Trophoblast cell (in vitro differentiated cells and primary cell): ENCODE results near the gene SMPD3.

Experiments used
- DNase-seq, 2 donors: peaks; one replicate each; pipeline ENCODE4 v3.0.0-alpha.2; 2016
- H2AFZ ChIP-seq: 2 replicates; pipeline ENCODE4 v1.6.1; 2013; ENCODE audit warnings: low read length, moderate library complexity, mild to moderate bottlenecking; ENCODE audit not compliant: insufficient read depth, poor library complexity
- H2AK5ac ChIP-seq: 2 replicates; pipeline ENCODE4 v1.6.1; 2013; ENCODE audit warnings: mild to moderate bottlenecking, low read length
- H2BK120ac ChIP-seq: 2 replicates; pipeline ENCODE4 v1.6.1; 2013; ENCODE audit warnings: low read length, mild to moderate bottlenecking, moderate library complexity; ENCODE audit not compliant: insufficient read depth, poor library complexity
- H2BK12ac ChIP-seq: 2 replicates; pipeline ENCODE4 v1.6.1; 2013; ENCODE audit warnings: mild to moderate bottlenecking, low read length, moderate library complexity
- H2BK5ac ChIP-seq: 2 replicates; pipeline ENCODE4 v1.6.1; 2013; ENCODE audit warnings: low read length, low read depth, moderate library complexity, mild to moderate bottlenecking; ENCODE audit not compliant: poor library complexity
- H3K14ac ChIP-seq: 2 replicates; pipeline ENCODE4 v1.6.1; 2013; ENCODE audit warnings: mild to moderate bottlenecking, low read length
- H3K18ac ChIP-seq: 2 replicates; pipeline ENCODE4 v1.6.1; 2013; ENCODE audit warnings: mild to moderate bottlenecking, low read length
- H3K23ac ChIP-seq: 2 replicates; pipeline ENCODE4 v1.6.1; 2013; ENCODE audit warnings: low read length
- H3K27ac ChIP-seq: 2 replicates; pipeline ENCODE4 v1.5.1; 2013; ENCODE audit warnings: low read depth, mild to moderate bottlenecking, inconsistent platforms, low read length, moderate library complexity
- H3K27me3 ChIP-seq: 2 replicates; pipeline ENCODE4 v1.6.1; 2013; ENCODE audit warnings: inconsistent platforms, mild to moderate bottlenecking, low read length, moderate library complexity; ENCODE audit not compliant: insufficient read depth
- H3K36me3 ChIP-seq, 2 experiments: 1 replicate in 1 of 2; 2 replicates in 1 of 2; pipeline ENCODE4 v1.6.1; 2013; ENCODE audit warnings: low read length in 2 of 2, mild to moderate bottlenecking in 2 of 2, moderate library complexity in 1 of 2; ENCODE audit not compliant: insufficient read depth in 2 of 2, control insufficient read depth in 1 of 2
- H3K4ac ChIP-seq: 2 replicates; pipeline ENCODE4 v1.6.1; 2013; ENCODE audit warnings: low read depth, mild to moderate bottlenecking, low read length, moderate library complexity
- H3K4me1 ChIP-seq, 2 experiments: 1 replicate in 1 of 2; 2 replicates in 1 of 2; pipeline ENCODE4 v1.6.1; 2013; ENCODE audit warnings: low read length in 2 of 2, mild to moderate bottlenecking in 2 of 2, moderate library complexity in 1 of 2; ENCODE audit not compliant: insufficient read depth in 2 of 2, control insufficient read depth in 1 of 2
- H3K4me2 ChIP-seq: 2 replicates; pipeline ENCODE4 v1.6.1; 2013; ENCODE audit warnings: inconsistent platforms, mild to moderate bottlenecking, low read length, moderate library complexity
- H3K4me3 ChIP-seq: 2 replicates; pipeline ENCODE4 v1.5.1; 2013; ENCODE audit warnings: mild to moderate bottlenecking, low read depth, low read length, inconsistent platforms
- H3K79me1 ChIP-seq: one replicate; pipeline ENCODE4 v1.6.1; 2013; ENCODE audit warnings: low read length
- H3K79me2 ChIP-seq: 2 replicates; pipeline ENCODE4 v1.6.1; 2013; ENCODE audit warnings: low read length, mild to moderate bottlenecking; ENCODE audit not compliant: control insufficient read depth, insufficient read depth, poor library complexity
- H3K9ac ChIP-seq: 2 replicates; pipeline ENCODE4 v1.6.1; 2013; ENCODE audit warnings: mild to moderate bottlenecking, low read length
- H3K9me3 ChIP-seq: 2 replicates; pipeline ENCODE4 v1.6.1; 2013; ENCODE audit warnings: low read depth, mild to moderate bottlenecking, control low read depth, inconsistent platforms, low read length; ENCODE audit not compliant: insufficient read depth
- H4K12ac ChIP-seq: 2 replicates; pipeline ENCODE4 v1.6.1; 2013; ENCODE audit warnings: low read depth, mild to moderate bottlenecking, low read length, moderate library complexity
- H4K8ac ChIP-seq: 2 replicates; pipeline ENCODE4 v1.6.1; 2013; ENCODE audit warnings: low read depth, mild to moderate bottlenecking, low read length, moderate library complexity
- H4K91ac ChIP-seq: one replicate; pipeline ENCODE4 v1.6.1; 2013; ENCODE audit warnings: low read depth, mild to moderate bottlenecking, low read length, moderate library complexity
- WGBS: extraction: QIAGEN DNeasy Blood & Tissue Kit; methylation state at CpG from one replicate; pipeline ENCODE4 v1.1.7; 2013; ENCODE audit warnings: missing lambda C conversion rate; ENCODE audit not compliant: insufficient read length, insufficient coverage; ENCODE audit errors: extremely low coverage; 5-methylcytosine and 5-hydroxymethylcytosine counted together

The SMPD3 gene

DNA sequence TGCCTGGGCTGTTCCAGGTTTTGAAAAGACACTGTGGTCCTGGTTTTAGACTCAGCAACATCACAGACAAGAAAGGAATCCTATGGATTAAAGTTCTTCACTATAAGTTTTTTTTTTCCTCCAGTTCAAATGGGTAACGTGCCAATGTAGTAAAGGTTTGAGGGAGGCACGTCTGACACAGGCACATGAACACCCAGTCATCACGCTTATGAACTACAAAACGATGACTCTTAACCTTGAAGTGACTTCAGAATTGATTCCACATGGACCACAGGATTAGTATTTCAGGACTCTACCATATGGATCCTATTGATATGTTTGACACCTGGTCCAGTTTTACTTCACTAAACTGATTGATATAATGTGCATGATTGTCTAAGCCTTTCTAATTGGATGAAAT lies 135.2 kb downstream of the SMPD3 start:
- Histone ChIP-seq H4K12ac (no peak overlapping the region), H3K4ac (no peak overlapping the region), H3K9ac (no peak overlapping the region), H3K14ac (no peak overlapping the region), H3K27ac (no peak overlapping the region), H3K79me2 (peaks cover 10% of the 10 kb centered on the region), H3K4me2 (no peak overlapping the region), H3K27me3 (no peaks in the 10 kb centered on the region), H3K79me1 (peaks cover 6% of the 10 kb centered on the region), H2BK5ac (no peak overlapping the region), H4K91ac (no peak overlapping the region), H3K36me3 (peaks cover 11 to 15% of the 10 kb centered on the region in 2 experiments), H3K4me3 (no peak overlapping the region), H3K18ac (no peak overlapping the region), H2BK12ac (no peak overlapping the region), H3K4me1 (peaks cover 0 to 7% of the 10 kb centered on the region in 2 experiments), H4K8ac (no peak overlapping the region), H3K23ac (no peak overlapping the region), H2BK120ac (no peak overlapping the region), H3K9me3 (no peaks in the 10 kb centered on the region), H2AK5ac (no peak overlapping the region), H2AFZ (no peak overlapping the region)
- WGBS, result no CpG with 5 or more reads among the region's 4 CpGs
- no peak for DNase-seq

DNA sequence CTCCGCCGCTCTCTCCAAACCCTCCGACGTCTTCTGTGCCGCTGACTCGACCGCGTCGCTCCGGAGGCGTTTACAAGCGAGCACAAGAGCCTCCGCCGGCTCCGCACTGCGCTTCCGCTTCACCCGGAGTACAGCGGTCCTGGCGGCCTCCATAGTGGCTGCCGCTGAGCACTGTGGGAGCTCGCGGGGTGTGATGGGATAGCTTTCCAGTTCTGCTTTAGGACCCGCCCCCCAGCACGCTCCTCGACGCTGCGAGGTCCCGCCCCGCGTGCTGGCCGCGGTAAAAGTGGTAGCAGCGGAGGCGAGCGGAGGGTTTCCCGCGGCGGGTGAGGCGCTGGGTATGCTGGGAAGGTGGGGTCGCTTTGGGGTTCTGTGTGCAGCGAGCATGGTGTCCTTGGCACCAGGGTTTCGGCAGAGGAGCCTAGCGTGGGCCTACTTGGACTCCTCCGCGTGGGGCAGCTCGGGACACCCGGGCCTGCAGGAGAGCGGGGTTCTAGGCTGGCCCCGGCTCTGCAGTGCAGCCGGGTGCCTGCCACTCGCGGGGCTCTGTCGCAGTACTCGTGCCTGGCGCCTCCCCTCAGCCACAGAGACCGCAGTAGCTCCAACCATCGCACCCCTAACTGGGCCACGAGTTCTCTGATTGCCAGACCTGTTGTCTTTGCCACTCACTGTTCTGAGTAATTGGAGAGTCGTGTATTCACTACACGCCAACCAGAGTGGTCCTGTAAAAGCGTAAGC lies 137.4 kb downstream of the SMPD3 start, which contains the start of the genes PRMT7 and SLC7A6OS:
TSS of gene PRMT7 (plus strand) at position 246 of the 738 bp plus-strand sequence. CDS start 4,961 bp downstream, outside the sequence.
TSS of gene SLC7A6OS (minus strand) at position 173 of the 738 bp plus-strand sequence. CDS start at position 153, 20 bp downstream.
- H2AK5ac ChIP-seq, result peak within 1 kb of the TSS; percentile 28
- H3K79me2 ChIP-seq, result peaks cover 10% of the 10 kb centered on the region
- H4K12ac ChIP-seq, result peak within 1 kb of the TSS; percentile 39
- peak within 1 kb of the TSS; percentile 96 for H3K4me3 ChIP-seq
- H3K4me2 ChIP-seq, result peak within 1 kb of the TSS; percentile 67
- no peaks in the 10 kb centered on the region for H3K27me3 ChIP-seq
- peak within 1 kb of the TSS; percentile 61 for H3K18ac ChIP-seq
- H2AFZ ChIP-seq, result peak within 1 kb of the TSS; percentile 58
- H3K23ac ChIP-seq, result no peak within 1 kb of the TSS
- H2BK12ac ChIP-seq, result no peak within 1 kb of the TSS
- H4K91ac ChIP-seq, result peak within 1 kb of the TSS; percentile 44
- no CpG with 5 or more reads among the region's 62 CpGs for WGBS
- peaks cover 17 to 18% of the 10 kb centered on the region in 2 experiments for H3K36me3 ChIP-seq
- peak within 1 kb of the TSS; percentile 75 for H3K14ac ChIP-seq
- H3K4ac ChIP-seq, result peak within 1 kb of the TSS; percentile 13
- H2BK5ac ChIP-seq, result no peak within 1 kb of the TSS
- peak within 1 kb of the TSS; percentile 67 for H2BK120ac ChIP-seq
- no peaks in the 10 kb centered on the region for H3K9me3 ChIP-seq
- H3K79me1 ChIP-seq, result peaks cover 6% of the 10 kb centered on the region
- H3K27ac ChIP-seq, result peak within 1 kb of the TSS; percentile 44
- H4K8ac ChIP-seq, result peak within 1 kb of the TSS; percentile 61
- H3K9ac ChIP-seq, result peak within 1 kb of the TSS; percentile 85
- peak; percentile 87 to 88 for DNase-seq
- H3K4me1 ChIP-seq, result peaks cover 0 to 7% of the 10 kb centered on the region in 2 experiments

DNA sequence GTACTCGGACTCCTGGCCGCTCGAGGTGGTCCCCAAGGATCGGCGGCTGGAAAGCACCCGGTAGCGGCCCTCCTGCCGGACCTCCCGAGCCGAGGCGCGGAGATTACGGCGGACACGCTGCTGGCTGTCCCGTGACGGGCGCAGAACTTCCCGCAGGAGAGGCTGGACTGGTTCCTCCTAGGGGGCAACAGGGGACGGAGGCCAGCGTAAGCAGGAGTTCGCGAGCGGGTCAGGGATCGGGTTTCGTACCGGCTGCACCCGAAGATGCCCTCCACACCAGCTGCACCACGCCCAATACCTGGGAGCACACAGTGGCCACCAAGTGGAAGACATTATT lies 137.9 kb downstream of the SMPD3 start:
- peak overlapping the region; percentile 18 for H3K14ac ChIP-seq
- H3K9ac ChIP-seq, result peak overlapping the region; percentile 79
- peak overlapping the region; percentile 8 for H2AFZ ChIP-seq
- no CpG with 5 or more reads among the region's 29 CpGs for WGBS
- H2AK5ac ChIP-seq, result peak overlapping the region; percentile 28
- H3K27ac ChIP-seq, result peak overlapping the region; percentile 44
- DNase-seq, result peak in 1 of 2 donors; percentile 47
- H3K4ac ChIP-seq, result peak overlapping the region; percentile 0
- H2BK120ac ChIP-seq, result peak overlapping the region; percentile 9
- peaks cover 0 to 7% of the 10 kb centered on the region in 2 experiments for H3K4me1 ChIP-seq
- H2BK5ac ChIP-seq, result no peak overlapping the region
- no peak overlapping the region for H3K23ac ChIP-seq
- H3K4me2 ChIP-seq, result peak overlapping the region; percentile 67
- no peak overlapping the region for H2BK12ac ChIP-seq
- peaks cover 6% of the 10 kb centered on the region for H3K79me1 ChIP-seq
- H3K4me3 ChIP-seq, result peak overlapping the region; percentile 96
- H3K27me3 ChIP-seq, result no peaks in the 10 kb centered on the region
- H4K8ac ChIP-seq, result peak overlapping the region; percentile 61
- peak overlapping the region; percentile 7 for H4K91ac ChIP-seq
- H3K9me3 ChIP-seq, result no peaks in the 10 kb centered on the region
- H4K12ac ChIP-seq, result peak overlapping the region; percentile 23
- peak overlapping the region; percentile 61 for H3K18ac ChIP-seq
- H3K79me2 ChIP-seq, result peaks cover 10% of the 10 kb centered on the region
- H3K36me3 ChIP-seq, result peaks cover 18 to 19% of the 10 kb centered on the region in 2 experiments

DNA sequence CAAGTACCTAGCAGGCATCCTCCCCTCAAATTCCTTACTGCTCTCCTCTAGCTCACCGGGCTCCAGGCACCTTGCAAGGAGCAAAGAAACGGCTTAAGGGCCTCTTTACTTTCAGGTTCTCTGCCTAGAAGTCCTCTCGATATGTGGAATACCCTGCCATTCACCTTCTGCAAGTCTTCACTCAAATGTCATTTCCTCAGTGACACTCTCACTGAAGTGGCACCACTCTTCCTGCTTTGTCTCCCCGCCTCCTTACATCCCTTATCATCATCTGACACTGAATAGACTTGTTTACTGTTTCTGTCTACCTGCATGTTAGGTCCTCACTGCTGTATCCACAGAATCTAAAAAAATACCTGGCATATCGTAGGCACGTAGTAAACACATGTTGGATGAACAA lies 138.5 kb downstream of the SMPD3 start:
- WGBS, result no CpG with 5 or more reads among the region's 6 CpGs
- H3K27me3 ChIP-seq, result no peaks in the 10 kb centered on the region
- H3K18ac ChIP-seq, result no peak overlapping the region
- peak overlapping the region; percentile 79 for H3K9ac ChIP-seq
- H3K79me2 ChIP-seq, result peaks cover 10% of the 10 kb centered on the region
- no peak overlapping the region for H2BK120ac ChIP-seq
- peaks cover 0 to 7% of the 10 kb centered on the region in 2 experiments for H3K4me1 ChIP-seq
- no peak overlapping the region for H3K23ac ChIP-seq
- H3K36me3 ChIP-seq, result peaks cover 19 to 24% of the 10 kb centered on the region in 2 experiments
- H3K4ac ChIP-seq, result peak overlapping the region; percentile 0
- no peak overlapping the region for H3K27ac ChIP-seq
- H3K14ac ChIP-seq, result no peak overlapping the region
- H3K9me3 ChIP-seq, result no peaks in the 10 kb centered on the region
- H4K8ac ChIP-seq, result peak overlapping the region; percentile 61
- no peak overlapping the region for H4K12ac ChIP-seq
- peaks cover 6% of the 10 kb centered on the region for H3K79me1 ChIP-seq
- H4K91ac ChIP-seq, result no peak overlapping the region
- peak in 1 of 2 donors; percentile 23 for DNase-seq
- H2AK5ac ChIP-seq, result no peak overlapping the region
- no peak overlapping the region for H2BK12ac ChIP-seq
- peak overlapping the region; percentile 67 for H3K4me2 ChIP-seq
- H2AFZ ChIP-seq, result no peak overlapping the region
- H2BK5ac ChIP-seq, result no peak overlapping the region
- peak overlapping the region; percentile 96 for H3K4me3 ChIP-seq
